GM12891 (cell line): Measurements from ENCODE around the gene ITGA2B.
"Not testable (repeated sequence)": the region's sequence is repeated elsewhere in the genome, so short reads cannot be mapped to it uniquely, and the experiment has no call there.

Experiments
- POLR2A ChIP-seq: IDR thresholded peaks from 2 replicates; pipeline ENCODE4 v1.6.1; 2011; ENCODE audit warnings: low read depth, low read length, control low read depth
- POLR2AphosphoS5 ChIP-seq: IDR thresholded peaks from 2 replicates; pipeline ENCODE4 v1.6.1; 2011; ENCODE audit warnings: low read depth, low read length, control low read depth

DNA sequence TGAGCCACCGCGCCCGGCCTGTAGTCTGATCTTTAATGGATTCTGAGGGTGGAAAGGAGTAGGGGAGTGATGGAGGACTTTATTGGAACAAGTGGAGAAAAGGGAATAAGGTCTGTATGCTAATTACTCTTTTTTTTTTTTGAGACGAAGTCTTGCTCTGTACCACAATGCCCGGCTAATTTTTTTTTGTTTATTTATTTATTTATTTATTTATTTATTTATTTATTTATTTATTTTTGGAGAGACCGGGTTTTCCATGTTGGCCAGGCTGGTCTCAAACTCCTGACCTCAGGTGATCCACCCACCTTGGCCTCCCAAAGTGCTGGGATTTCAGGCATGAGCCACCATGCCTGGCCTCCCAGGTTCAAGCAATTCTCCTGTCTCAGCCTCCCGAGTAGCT is 59.9 kb downstream of the ITGA2B start:
- not testable (repeated sequence) for TF ChIP-seq POLR2A, POLR2AphosphoS5
